Liver (tissue), 9 donors: Measurements from ENCODE around the gene ACCS. TPM values are rescaled to one million over a fixed set of nuclear protein-coding genes. Genes with fewer than 3 reads are reported as not detected.

ENCODE experiments used
- DNase-seq: peaks from one replicate; pipeline ENCODE4 v3.0.0-alpha.2; 2017; ENCODE audit warnings: low spot score
- H3K27ac ChIP-seq, 2 donors: one replicate each; pipeline ENCODE4 v1.7.0; 2013; ENCODE audit warnings: inconsistent platforms in 2 of 2, low read length in 2 of 2, control low read depth in 1 of 2, low read depth in 1 of 2, mild to moderate bottlenecking in 1 of 2
- H3K27me3 ChIP-seq, 4 donors: one replicate each; pipeline versions ENCODE4 v1.6.1 to v1.7.0; 2013; ENCODE audit warnings: low read length in 3 of 4, inconsistent platforms in 1 of 4, mild to moderate bottlenecking in 1 of 4, moderate library complexity in 1 of 4; ENCODE audit not compliant: control insufficient read depth in 4 of 4, insufficient read depth in 4 of 4
- H3K36me3 ChIP-seq, 4 donors: one replicate each; pipeline versions ENCODE4 v1.6.1 to v1.7.0; 2013; ENCODE audit warnings: low read length in 3 of 4, mild to moderate bottlenecking in 3 of 4, low read depth in 1 of 4, moderate library complexity in 1 of 4; ENCODE audit not compliant: control insufficient read depth in 4 of 4, insufficient read depth in 3 of 4
- H3K4me1 ChIP-seq, 4 donors: one replicate each; pipeline versions ENCODE4 v1.6.1 to v1.7.0; 2013; ENCODE audit warnings: low read length in 3 of 4, mild to moderate bottlenecking in 3 of 4, moderate library complexity in 1 of 4; ENCODE audit not compliant: control insufficient read depth in 4 of 4, insufficient read depth in 4 of 4
- H3K4me3 ChIP-seq, 3 donors: one replicate each; pipeline versions ENCODE4 v1.6.1 to v1.7.0; 2013; ENCODE audit warnings: low read length in 3 of 3, control low read depth in 1 of 3, low read depth in 1 of 3, mild to moderate bottlenecking in 1 of 3
- H3K9ac ChIP-seq, 2 donors: one replicate each; pipeline ENCODE4 v1.7.0; 2013; ENCODE audit warnings: low read length in 2 of 2, mild to moderate bottlenecking in 2 of 2, moderate library complexity in 2 of 2, control low read depth in 1 of 2, low read depth in 1 of 2
- H3K9me3 ChIP-seq, 4 donors: one replicate each; pipeline versions ENCODE4 v1.6.1 to v1.7.0; 2013; ENCODE audit warnings: low read length in 3 of 4; ENCODE audit not compliant: control insufficient read depth in 4 of 4
- ATF3 ChIP-seq: IDR thresholded peaks from 2 replicates; pipeline ENCODE4 v1.6.1; 2016; ENCODE audit warnings: antibody characterized with exemption
- CTCF ChIP-seq: fragments of 150-350 bp; IDR thresholded peaks from 2 replicates; pipeline ENCODE4 v1.5.1; 2017; ENCODE audit warnings: improper control_type of control experiment, low read depth, low read length; ENCODE audit not compliant: missing input control
- FOXA1 ChIP-seq: IDR thresholded peaks from 2 replicates; pipeline ENCODE4 v1.6.1; 2016; ENCODE audit warnings: antibody characterized with exemption
- FOXA2 ChIP-seq: IDR thresholded peaks from 2 replicates; pipeline ENCODE4 v1.6.1; 2016; ENCODE audit warnings: antibody characterized with exemption
- GABPA ChIP-seq, 2 donors: IDR thresholded peaks in 1 of 2; conservative IDR thresholded peaks in 1 of 2; 2 replicates each; pipeline ENCODE4 v1.6.1; 2016; ENCODE audit warnings: antibody characterized with exemption in 2 of 2, mild to moderate bottlenecking in 1 of 2, moderate library complexity in 1 of 2
- HNF4A ChIP-seq, 2 donors: conservative IDR thresholded peaks; 2 replicates each; pipeline ENCODE4 v1.6.1; 2016; ENCODE audit warnings: antibody characterized with exemption in 2 of 2, mild to moderate bottlenecking in 2 of 2
- HNF4G ChIP-seq: IDR thresholded peaks from 2 replicates; pipeline ENCODE4 v1.6.1; 2016; ENCODE audit warnings: antibody characterized with exemption
- MAX ChIP-seq: IDR thresholded peaks from 2 replicates; pipeline ENCODE4 v1.6.1; 2016; ENCODE audit warnings: antibody characterized with exemption
- RAD21 ChIP-seq, 2 donors: IDR thresholded peaks; 2 replicates each; pipeline ENCODE4 v1.6.1; 2016; ENCODE audit warnings: antibody characterized with exemption in 2 of 2, mild to moderate bottlenecking in 2 of 2
- REST ChIP-seq: IDR thresholded peaks from 2 replicates; pipeline ENCODE4 v1.6.1; 2016; ENCODE audit warnings: antibody characterized with exemption, mild to moderate bottlenecking
- RXRA ChIP-seq, 2 donors: IDR thresholded peaks; 2 replicates each; pipeline ENCODE4 v1.6.1; 2017 to 2018; ENCODE audit warnings: antibody characterized with exemption in 2 of 2, mild to moderate bottlenecking in 1 of 2
- SP1 ChIP-seq: IDR thresholded peaks from 2 replicates; pipeline ENCODE4 v1.6.1; 2018; ENCODE audit warnings: antibody characterized with exemption, mild to moderate bottlenecking
- TAF1 ChIP-seq: conservative IDR thresholded peaks from 2 replicates; pipeline ENCODE4 v1.6.1; 2016; ENCODE audit warnings: antibody characterized with exemption, mild to moderate bottlenecking
- ZBTB33 ChIP-seq: IDR thresholded peaks from 2 replicates; pipeline ENCODE4 v1.6.1; 2016; ENCODE audit warnings: antibody characterized with exemption
- WGBS: extraction: QIAGEN DNeasy Blood & Tissue Kit; methylation state at CpG from one replicate; pipeline ENCODE4 v1.1.7; 2013; 5-methylcytosine and 5-hydroxymethylcytosine counted together
- polyA plus RNA-seq, 2 donors: library from polyadenylated mRNA; stranded (reverse) in 1 of 2; unstranded in 1 of 2; fragments of 200-250 nt in 1 of 2; fragments of >200 nt in 1 of 2; fragmentation: Nextera tagmentation in 1 of 2; extraction: Ambion mirVana in 1 of 2; gene quantifications; one replicate each; pipeline versions ENCODE4 v1.2.1 to v1.2.3, GENCODE V29; 2013 to 2015
- total RNA-seq, 2 donors: library from RNA; depleted of rRNA; stranded (reverse); fragments of >200 nt; gene quantifications; one replicate each; pipeline ENCODE4 v1.2.3, GENCODE V29; 2014
- donor health status: healthy.
- donor health status: healthy.
- donor health status: healthy.
- donor health status: healthy.
- donor health status: healthy.

Gene ACCS
- total and polyA plus RNA-seq, 4 donors, result 8.7 to 17.5 (median 10.9) TPM

GRCh38 chr11:44110231-44110679, 44.2 kb downstream of the ACCS start:
- no peak overlapping the region for H3K4me3 ChIP-seq
- no peaks in the 10 kb centered on the region for H3K9me3 ChIP-seq
- WGBS, result 9% methylated on average over 4 of the region's 4 CpGs
- H3K27ac ChIP-seq, result no peak overlapping the region
- peaks cover 0 to 2% (median 0%) of the 10 kb centered on the region in 4 donors for H3K4me1 ChIP-seq
- H3K27me3 ChIP-seq, result no peaks in the 10 kb centered on the region
- peaks cover 0 to 23% (median 14%) of the 10 kb centered on the region in 4 donors for H3K36me3 ChIP-seq
- no peak for TF ChIP-seq FOXA2
- TF ChIP-seq HNF4A (conservative IDR thresholded peaks at IDR 0.05), result no peak
- TF ChIP-seq FOXA1, result no peak
- TF ChIP-seq RAD21 (IDR thresholded peaks at IDR 0.05), result peak; percentile 76 to 82
- no peak for TF ChIP-seq RXRA (IDR thresholded peaks at IDR 0.05)
- no peak for TF ChIP-seq HNF4G
- no peak for TF ChIP-seq GABPA (IDR thresholded peaks at IDR 0.05 in 1 of 2, conservative IDR thresholded peaks at IDR 0.05 in 1 of 2)
- TF ChIP-seq REST, result no peak
- TF ChIP-seq MAX, result no peak
- no peak for TF ChIP-seq TAF1
- peak; percentile 60 for TF ChIP-seq CTCF
- TF ChIP-seq ATF3, result no peak
- TF ChIP-seq SP1, result no peak
- TF ChIP-seq ZBTB33, result no peak
- peak; percentile 59 for DNase-seq
- H3K9ac ChIP-seq, result no peak overlapping the region
